Upper lobe of right lung (tissue), 1 donor: ENCODE measurements around the gene GLOD5. TPM values are rescaled to one million over a fixed set of nuclear protein-coding genes. Genes with fewer than 3 reads are reported as not detected.

Experiments
- ATAC-seq: fragments of 200-7000 bp; cut with Tn5 transposase; one replicate; pipeline ENCODE4 v1.9.1; 2020; ENCODE audit warnings: mild to moderate bottlenecking, moderate library complexity
- DNase-seq: peaks from one replicate; pipeline ENCODE4 v3.0.0-alpha.2; 2020
- H3K27ac ChIP-seq: fragments of 200-600 bp; one replicate; pipeline ENCODE4 v1.8.0; 2022
- H3K27me3 ChIP-seq: fragments of 200-600 bp; one replicate; pipeline ENCODE4 v1.8.0; 2022; ENCODE audit warnings: mild to moderate bottlenecking
- H3K36me3 ChIP-seq: fragments of 200-600 bp; one replicate; pipeline ENCODE4 v1.8.0; 2022
- H3K4me1 ChIP-seq: fragments of 200-600 bp; one replicate; pipeline ENCODE4 v1.8.0; 2022
- H3K4me3 ChIP-seq: fragments of 200-600 bp; one replicate; pipeline ENCODE4 v1.8.0; 2022; ENCODE audit warnings: mild to moderate bottlenecking
- H3K9me3 ChIP-seq: fragments of 200-600 bp; one replicate; pipeline ENCODE4 v1.8.0; 2022
- CTCF ChIP-seq: fragments of 200-600 bp; IDR thresholded peaks from one replicate; pipeline ENCODE4 v1.8.0; 2022; ENCODE audit warnings: antibody characterized with exemption
- intact Hi-C: fragments of 100-400 bp; cut with DNase I; formaldehyde crosslinking; loops from one replicate; pipeline ENCODE4 v1.11.0; 2022
- total RNA-seq: library from RNA; stranded (reverse); fragmentation: NEBNext Ultra II Directional; extraction: Animal tissue kit (Norgen Biotek cat#: 25700); gene quantifications from one replicate; pipeline ENCODE4 v1.2.1, GENCODE V29; 2021
- donor health status: DM: no; HTN: yes; CAD: no; lungs with severe emphysema.

The GLOD5 gene
- total RNA-seq, 1 donor from 2014 or later, result 2.6 TPM

DNA sequence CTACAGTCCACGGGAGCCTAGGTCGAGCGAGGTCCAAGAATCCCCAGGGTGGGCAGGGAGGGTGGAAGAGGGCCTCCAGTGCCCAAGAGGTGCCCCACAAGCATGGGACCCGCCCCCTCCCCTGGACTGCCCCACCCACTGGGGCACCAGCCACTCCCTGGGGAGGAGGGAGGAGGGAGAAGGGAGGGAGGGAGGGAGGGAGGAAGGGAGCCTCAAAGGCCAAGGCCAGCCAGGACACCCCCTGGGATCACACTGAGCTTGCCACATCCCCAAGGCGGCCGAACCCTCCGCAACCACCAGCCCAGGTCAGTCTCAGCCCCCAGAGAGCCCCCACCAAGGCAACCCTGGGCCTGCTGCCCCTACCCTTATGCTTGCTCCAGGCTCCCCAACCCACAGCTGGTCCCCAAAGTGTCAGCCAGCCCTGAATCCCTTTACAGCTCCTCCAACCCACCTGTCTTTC lies 24.8 kb downstream of the GLOD5 start, which contains the start of gene GATA1:
Gene GATA1, plus strand, starts transcription at position 250 of the 460 bp plus-strand sequence. CDS start 4,520 bp downstream, outside the sequence.
- H3K9me3 ChIP-seq, result no peaks in the 10 kb centered on the region
- ATAC-seq, result no peak
- H3K4me1 ChIP-seq, result no peaks in the 10 kb centered on the region
- H3K36me3 ChIP-seq, result no peaks in the 10 kb centered on the region
- no peak for TF ChIP-seq CTCF
- no peak within 1 kb of the TSS for H3K4me3 ChIP-seq
- DNase-seq, result no peak
- H3K27ac ChIP-seq, result no peak within 1 kb of the TSS
- intact Hi-C loops, result no loop called here
- H3K27me3 ChIP-seq, result no peaks in the 10 kb centered on the region

GRCh38 chrX:48786825-48787504 lies 25.4 kb downstream of the GLOD5 start:
- Histone ChIP-seq H3K36me3 (no peaks in the 10 kb centered on the region), H3K9me3 (no peaks in the 10 kb centered on the region), H3K4me3 (no peak overlapping the region), H3K27me3 (no peaks in the 10 kb centered on the region), H3K4me1 (no peaks in the 10 kb centered on the region), H3K27ac (no peak overlapping the region)
- intact Hi-C loops, result no loop called here
- ATAC-seq, result no peak
- TF ChIP-seq CTCF, result no peak
- DNase-seq, result no peak

- no peak for TF ChIP-seq CTCF
- intact Hi-C loops, result no loop called here
- Histone ChIP-seq H3K27me3 (no peaks in the 10 kb centered on the region), H3K9me3 (no peaks in the 10 kb centered on the region), H3K4me3 (no peak overlapping the region), H3K36me3 (no peaks in the 10 kb centered on the region), H3K4me1 (no peaks in the 10 kb centered on the region), H3K27ac (no peak overlapping the region)
- ATAC-seq (no peak), DNase-seq (no peak)
These were observed 26.2 kb downstream of the GLOD5 start for GRCh38 chrX:48787505-48788443.

DNA sequence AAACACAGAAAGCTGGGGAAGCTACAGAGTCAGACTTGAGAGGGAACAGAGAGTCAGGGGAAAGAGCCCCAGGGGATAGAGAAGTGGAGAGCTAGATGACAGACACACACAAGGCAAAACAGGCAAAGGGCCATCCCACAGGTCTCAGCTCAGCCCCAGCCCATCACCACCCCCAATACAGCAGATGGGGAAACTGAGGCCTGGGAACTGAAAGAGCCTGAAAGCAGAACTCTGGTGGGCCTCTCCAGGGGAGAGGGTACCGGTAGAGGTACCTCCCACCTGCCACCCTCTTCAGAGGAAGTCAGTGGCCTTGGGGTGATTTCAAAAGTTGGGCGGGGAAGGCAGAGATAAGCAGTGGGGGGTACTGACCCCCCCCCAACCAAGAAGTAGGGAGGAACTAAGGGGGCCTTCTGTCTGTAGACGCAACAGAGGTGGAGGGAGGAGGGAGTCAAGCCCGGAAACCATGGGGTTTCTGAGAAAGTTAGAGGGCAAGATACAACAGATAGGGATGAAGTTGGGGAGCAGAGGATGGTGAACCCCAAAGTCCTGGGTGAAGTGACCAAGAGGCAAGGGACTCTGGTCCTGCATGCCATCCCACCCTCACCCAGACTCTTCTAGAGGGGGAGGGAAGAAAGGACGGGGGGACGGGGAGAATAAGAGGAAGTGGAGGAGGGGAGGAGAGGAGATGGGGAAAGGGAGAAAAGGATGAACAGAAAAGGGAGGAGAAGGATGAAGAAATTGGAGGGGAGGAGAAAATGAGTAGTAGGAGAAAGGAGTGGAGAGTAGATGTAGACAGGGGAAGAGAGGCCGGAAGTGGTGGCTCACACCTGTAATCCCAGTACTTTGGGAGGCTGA lies 28.0 kb downstream of the GLOD5 start:
- H3K27ac ChIP-seq, result no peak overlapping the region
- no peaks in the 10 kb centered on the region for H3K4me1 ChIP-seq
- H3K36me3 ChIP-seq, result no peaks in the 10 kb centered on the region
- H3K4me3 ChIP-seq, result no peak overlapping the region
- DNase-seq (no peak), ATAC-seq (no peak)
- no peaks in the 10 kb centered on the region for H3K27me3 ChIP-seq
- intact Hi-C loops, result no loop called here
- no peaks in the 10 kb centered on the region for H3K9me3 ChIP-seq
- no peak for TF ChIP-seq CTCF

DNA sequence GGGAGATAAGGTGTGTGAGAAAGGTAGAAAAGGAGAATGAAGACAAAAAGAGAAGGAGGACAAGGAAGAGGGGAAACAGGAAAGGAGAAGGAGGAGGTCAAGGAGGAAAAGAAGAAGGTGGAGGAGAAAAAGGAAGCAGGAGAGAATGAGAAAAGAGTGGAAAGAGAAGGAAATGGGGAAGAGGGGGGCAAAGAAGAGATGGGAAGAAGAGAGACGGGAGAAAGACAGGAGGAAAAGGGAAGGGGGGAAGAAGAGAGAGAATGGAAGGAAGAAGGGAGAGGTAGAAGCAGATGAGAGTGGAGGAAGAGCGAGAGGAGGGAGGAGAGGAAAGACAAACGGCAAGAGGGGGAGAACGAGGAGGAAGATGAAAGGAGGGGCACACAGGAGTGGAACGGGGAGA lies 28.9 kb downstream of the GLOD5 start:
- H3K4me1 ChIP-seq, result no peaks in the 10 kb centered on the region
- no peaks in the 10 kb centered on the region for H3K9me3 ChIP-seq
- ATAC-seq (no peak), DNase-seq (no peak)
- H3K4me3 ChIP-seq, result no peak overlapping the region
- H3K36me3 ChIP-seq, result no peaks in the 10 kb centered on the region
- TF ChIP-seq CTCF, result no peak
- intact Hi-C loops, result no loop called here
- no peak overlapping the region for H3K27ac ChIP-seq
- no peaks in the 10 kb centered on the region for H3K27me3 ChIP-seq
